ENCODE measurements around the gene ARHGAP27. TPM values are rescaled to one million over a fixed set of nuclear protein-coding genes. Genes with fewer than 3 reads are reported as not detected.

The ARHGAP27 gene
- total and polyA plus RNA-seq, 12 donors, result 15.2 to 65.8 (median 25.3) TPM

GRCh38 chr17:45424769-45425124, 7.9 kb downstream of the ARHGAP27 start:
- Histone ChIP-seq H3K27me3 (peaks cover under 1 to 12% (median 8%) of the 10 kb centered on the region in 7 donors), H3K36me3 (peaks cover 0 to 27% (median 0%) of the 10 kb centered on the region in 9 donors), H3K9me3 (no peaks in the 10 kb centered on the region), H3K4me1 (peaks cover 12 to 62% (median 36%) of the 10 kb centered on the region in 9 donors), H3K27ac (peak overlapping the region; percentile 69 to 91 (median 86)), H3K4me3 (peak overlapping the region; percentile 21 to 55 (median 46))
- TF ChIP-seq CTCF (IDR thresholded peaks at IDR 0.05), result no peak
- DNase-seq (no peak), ATAC-seq (peak in 4 of 8 donors; percentile 4 to 23 (median 9))
- intact Hi-C loops (cut with DNase I), result loop anchor here in 4 of 10 donors (1.0 to 5.0 kb wide), 3 partner anchors 25 to 32 kb away; no protein-coding TSS in a partner anchor
- 74 to 80% methylated on average over 6 of the region's 6 CpGs for WGBS, 2 donors

GRCh38 chr17:45423975-45424335, 8.7 kb downstream of the ARHGAP27 start:
- ATAC-seq (no peak), DNase-seq (no peak)
- intact Hi-C loops (cut with DNase I), result loop anchor here in 2 of 10 donors (2.0 kb wide), 1 partner anchor 25 kb away; no protein-coding TSS in a partner anchor
- no peak for TF ChIP-seq CTCF (IDR thresholded peaks at IDR 0.05)
- Histone ChIP-seq H3K27ac (peak overlapping the region in 9 of 10 donors; percentile 39 to 91 (median 87)), H3K4me1 (peaks cover 6 to 63% (median 31%) of the 10 kb centered on the region in 9 donors), H3K36me3 (peaks cover 0 to 27% (median 0%) of the 10 kb centered on the region in 9 donors), H3K27me3 (peaks cover 0 to 4% (median 1%) of the 10 kb centered on the region in 7 donors), H3K4me3 (peak overlapping the region in 8 of 10 donors; percentile 39 to 55 (median 51)), H3K9me3 (no peaks in the 10 kb centered on the region)
- 57 to 67% methylated on average over 1 of the region's 1 CpG for WGBS, 2 donors

GRCh38 chr17:45423304-45423974, 9.2 kb downstream of the ARHGAP27 start:
- Histone ChIP-seq H3K9me3 (no peaks in the 10 kb centered on the region), H3K27me3 (no peaks in the 10 kb centered on the region), H3K36me3 (peaks cover 0 to 27% (median 0%) of the 10 kb centered on the region in 9 donors), H3K4me3 (peak overlapping the region in 3 of 10 donors; percentile 50 to 55 (median 52)), H3K27ac (peak overlapping the region in 8 of 10 donors; percentile 69 to 91 (median 87)), H3K4me1 (peaks cover 7 to 63% (median 31%) of the 10 kb centered on the region in 9 donors)
- no peak for ATAC-seq
- no peak for TF ChIP-seq CTCF (IDR thresholded peaks at IDR 0.05)
- WGBS, 2 donors, result 51 to 78% methylated on average over 8 of the region's 8 CpGs
- no peak for DNase-seq
- intact Hi-C loops (cut with DNase I), result no loop called here

GRCh38 chr17:45414990-45415881, 17.4 kb downstream of the ARHGAP27 start:
- no peak for TF ChIP-seq CTCF (IDR thresholded peaks at IDR 0.05)
- DNase-seq (no peak), ATAC-seq (no peak)
- intact Hi-C loops (cut with DNase I), result no loop called here
- H3K9me3 ChIP-seq, result no peaks in the 10 kb centered on the region
- peaks cover 20 to 64% (median 55%) of the 10 kb centered on the region in 9 donors for H3K4me1 ChIP-seq
- H3K27ac ChIP-seq, result peak overlapping the region in 1 of 10 donors; percentile 58
- 90 to 91% methylated on average over 10 of the region's 10 CpGs for WGBS, 2 donors
- H3K27me3 ChIP-seq, result no peaks in the 10 kb centered on the region
- H3K36me3 ChIP-seq, result peaks cover 0 to 7% (median 0%) of the 10 kb centered on the region in 9 donors
- H3K4me3 ChIP-seq, result no peak overlapping the region
